Stimulated activated CD8-positive, alpha-beta memory T cell treated with anti-CD3 and anti-CD28 coated beads, Interleukin-7, amount 100 ng/mL, for 24 hours (primary cell): Measurements from ENCODE around the gene CBX6.
A peak's percentile ranks its signal among the peaks of the same experiment; 100 is the strongest.
"Not testable (repeated sequence)": the region's sequence is repeated elsewhere in the genome, so short reads cannot be mapped to it uniquely, and the experiment has no call there.

Experiments
- DNase-seq: peaks from one replicate; pipeline ENCODE4 v3.0.0-alpha.2; 2020; ENCODE audit warnings: low read depth

The CBX6 gene

GRCh38 chr22:38872172-38872830 is at the start of gene CBX6:
Gene CBX6, minus strand, starts transcription at chr22:38872216. Its CDS starts 26 bp downstream, at chr22:38872190.
- DNase-seq, result peak; percentile 93

GRCh38 chr22:38921806-38922205 is 49.8 kb upstream of the CBX6 start:
- DNase-seq, result no peak

- no peak for DNase-seq
These were observed 49.1 kb upstream of the CBX6 start for GRCh38 chr22:38921120-38921519.

GRCh38 chr22:38919631-38920190 is 47.7 kb upstream of the CBX6 start:
- DNase-seq, result no peak

GRCh38 chr22:38911434-38911833 is 39.4 kb upstream of the CBX6 start:
- no peak for DNase-seq

GRCh38 chr22:38907767-38908166 is 35.8 kb upstream of the CBX6 start:
- no peak for DNase-seq

- no peak for DNase-seq
These were observed 34.0 kb upstream of the CBX6 start for GRCh38 chr22:38906052-38906451.

GRCh38 chr22:38904052-38904617 is 32.1 kb upstream of the CBX6 start:
- DNase-seq, result not testable (repeated sequence)

- DNase-seq, result no peak
These were observed 29.2 kb upstream of the CBX6 start for GRCh38 chr22:38901111-38901641.

- no peak for DNase-seq
These were observed 28.7 kb upstream of the CBX6 start for GRCh38 chr22:38900677-38901076.

- DNase-seq, result no peak
These were observed 19.2 kb upstream of the CBX6 start for GRCh38 chr22:38891256-38891655.

GRCh38 chr22:38890377-38890776 is 18.4 kb upstream of the CBX6 start:
- no peak for DNase-seq

- DNase-seq, result no peak
These were observed 14.3 kb upstream of the CBX6 start for GRCh38 chr22:38886333-38886732.

GRCh38 chr22:38882972-38883622 is 11.1 kb upstream of the CBX6 start:
- no peak for DNase-seq

GRCh38 chr22:38881997-38882879 is 10.2 kb upstream of the CBX6 start:
- DNase-seq, result no peak

GRCh38 chr22:38881464-38881871 is 9.5 kb upstream of the CBX6 start:
- DNase-seq, result no peak

GRCh38 chr22:38879961-38880360 is 7.9 kb upstream of the CBX6 start:
- no peak for DNase-seq

- no peak for DNase-seq
These were observed 7.2 kb upstream of the CBX6 start for GRCh38 chr22:38879108-38879729.

- DNase-seq, result no peak
These were observed 6.0 kb upstream of the CBX6 start for GRCh38 chr22:38878001-38878400.

GRCh38 chr22:38874529-38875222 is 2.7 kb upstream of the CBX6 start:
- DNase-seq, result no peak
